B cell (primary cell): ENCODE data around the gene YOD1. TPM values are rescaled to one million over a fixed set of nuclear protein-coding genes. Genes with fewer than 3 reads are reported as not detected.

Experiments used
- ATAC-seq: fragments of 200-7000 bp; cut with Tn5 transposase; one replicate; pipeline ENCODE4 v1.10.0; 2021; ENCODE audit warnings: low read depth, mild to moderate bottlenecking, moderate number of reproducible peaks, moderate library complexity
- CTCF ChIA-PET: fragments of 350-600 bp; sonication (Branson Sonifier 250); formaldehyde crosslinking; loops from one replicate; lab custom pipeline; 2021; ENCODE audit warnings: antibody characterized with exemption, inconsistent platforms; lab: Charles Lee
- POLR2A ChIA-PET: fragments of 350-600 bp; sonication (Branson Sonifier 250); formaldehyde crosslinking; loops from one replicate; lab custom pipeline; 2021; ENCODE audit warnings: antibody characterized with exemption; lab: Charles Lee
- DNase-seq: peaks from one replicate; pipeline ENCODE4 v3.0.0; 2013
- H2AFZ ChIP-seq: 2 replicates; pipeline ENCODE4 v1.6.1; 2012; ENCODE audit warnings: mild to moderate bottlenecking, low read depth, low read length; ENCODE audit not compliant: insufficient read depth, poor library complexity, severe bottlenecking
- H3K27ac ChIP-seq, 2 donors: 1 replicate in 1 of 2; 2 replicates in 1 of 2; pipeline ENCODE4 v1.5.1; 2012 to 2013; ENCODE audit warnings: low read length in 2 of 2, mild to moderate bottlenecking in 2 of 2, moderate library complexity in 1 of 2
- H3K27me3 ChIP-seq, 4 experiments: fragments of 200-600 bp in 1 of 4; sonication (generic) in 1 of 4; replicated peaks in 1 of 4; 1 replicate in 2 of 4; 2 replicates in 2 of 4; pipeline versions ENCODE4 v1.6.1 to v1.7.0; 2013 to 2016; ENCODE audit warnings: low read length in 3 of 4, mild to moderate bottlenecking in 2 of 4, mixed read lengths in 1 of 4, moderate library complexity in 1 of 4; ENCODE audit not compliant: insufficient read depth in 4 of 4, control insufficient read depth in 3 of 4; ENCODE audit errors: control extremely low read depth in 1 of 4
- H3K36me3 ChIP-seq, 2 experiments: replicated peaks in 1 of 2; 1 replicate in 1 of 2; 2 replicates in 1 of 2; pipeline versions ENCODE4 v1.6.1 to v1.7.1; 2013; ENCODE audit warnings: low read length in 1 of 2; ENCODE audit not compliant: insufficient read depth in 2 of 2, control insufficient read depth in 1 of 2; ENCODE audit errors: control extremely low read depth in 1 of 2, extremely low read depth in 1 of 2
- H3K4me1 ChIP-seq, 2 donors: fragments of 200-600 bp in 1 of 2; sonication (generic) in 1 of 2; 1 replicate in 1 of 2; 2 replicates in 1 of 2; pipeline versions ENCODE4 v1.5.1 to v1.6.1; 2013 to 2017; ENCODE audit warnings: low read length in 2 of 2; ENCODE audit not compliant: control insufficient read depth in 2 of 2, insufficient read depth in 2 of 2
- H3K4me2 ChIP-seq: replicated peaks from 2 replicates; pipeline ENCODE3; 2012; ENCODE audit warnings: mild to moderate bottlenecking, low read depth, low read length; ENCODE audit not compliant: poor library complexity, severe bottlenecking
- H3K4me3 ChIP-seq, 5 experiments: fragments of 200-600 bp in 1 of 5; sonication (generic) in 1 of 5; 1 replicate in 3 of 5; 2 replicates in 2 of 5; pipeline versions ENCODE4 v1.5.1 to v1.7.0; 2011 to 2016; ENCODE audit warnings: low read length in 4 of 5, mild to moderate bottlenecking in 4 of 5, low read depth in 2 of 5, control low read depth in 1 of 5, moderate library complexity in 1 of 5; ENCODE audit not compliant: insufficient read depth in 1 of 5; ENCODE audit errors: control extremely low read depth in 1 of 5, extremely low read depth in 1 of 5
- H3K79me2 ChIP-seq: fragments of 200-600 bp; sonication (generic); one replicate; pipeline ENCODE4 v1.6.0; 2016; ENCODE audit warnings: low read length; ENCODE audit not compliant: control insufficient read depth, insufficient read depth
- H3K9ac ChIP-seq: fragments of 200-600 bp; sonication (generic); 2 replicates; pipeline ENCODE4 v1.6.1; 2017; ENCODE audit warnings: mild to moderate bottlenecking, low read length, moderate library complexity
- H3K9me3 ChIP-seq, 3 donors: one replicate each; pipeline versions ENCODE4 v1.6.1 to v1.7.1; 2013; ENCODE audit warnings: low read length in 2 of 3; ENCODE audit not compliant: control insufficient read depth in 2 of 3, insufficient read depth in 1 of 3; ENCODE audit errors: control extremely low read depth in 1 of 3
- H4K20me1 ChIP-seq: 2 replicates; pipeline ENCODE4 v1.6.0; 2012; ENCODE audit warnings: mild to moderate bottlenecking, low read length; ENCODE audit not compliant: insufficient read depth, control insufficient read depth, poor library complexity, severe bottlenecking
- H3K27ac Mint-ChIP-seq: one replicate; pipeline ENCODE4 v1.8.0; 2021; ENCODE audit warnings: mixed read lengths
- H3K27me3 Mint-ChIP-seq: one replicate; pipeline ENCODE4 v1.8.0; 2021; ENCODE audit warnings: mixed read lengths
- H3K4me1 Mint-ChIP-seq: one replicate; pipeline ENCODE4 v1.8.0; 2021; ENCODE audit warnings: mixed read lengths
- H3K4me3 Mint-ChIP-seq: one replicate; pipeline ENCODE4 v1.8.0; 2021; ENCODE audit warnings: mixed read lengths
- H3K9me3 Mint-ChIP-seq: one replicate; pipeline ENCODE4 v1.8.0; 2022; ENCODE audit warnings: mixed read lengths; ENCODE audit not compliant: insufficient read depth
- CTCF ChIP-seq: fragments of 200-600 bp; IDR thresholded peaks from one replicate; pipeline ENCODE4 v1.8.0; 2022; ENCODE audit warnings: antibody characterized with exemption, mild to moderate bottlenecking
- EZH2 ChIP-seq: IDR thresholded peaks from 2 replicates; pipeline ENCODE4 v1.6.1; 2012; ENCODE audit warnings: borderline replicate concordance, low read depth, mild to moderate bottlenecking, moderate library complexity, low read length; ENCODE audit not compliant: insufficient read depth, poor library complexity, severe bottlenecking
- WGBS: methylation state at CpG from one replicate; pipeline ENCODE4 v1.1.5; 2013; ENCODE audit warnings: missing lambda C conversion rate; ENCODE audit not compliant: insufficient coverage; 5-methylcytosine and 5-hydroxymethylcytosine counted together
- intact Hi-C: fragments of 100-400 bp; cut with micrococcal nuclease; formaldehyde crosslinking; loops from one replicate; pipeline ENCODE4 v1.10.0; 2022
- polyA plus RNA-seq: library from polyadenylated mRNA; depleted of rRNA; stranded (reverse); fragments of >200 nt; gene quantifications from 2 replicates; pipeline ENCODE4 v1.2.3, GENCODE V29; 2012
- total RNA-seq, 2 donors: library from RNA; stranded (reverse); fragments of 120-200 nt in 1 of 2; gene quantifications; 1 replicate in 1 of 2; 2 replicates in 1 of 2; pipeline versions ENCODE4 v1.2.3 to v1.2.4, GENCODE V29; 2013 to 2022

Gene YOD1
- total and polyA plus RNA-seq, 2 donors (not counting 1 experiment from before 2014, with no cell fraction given) = 2.3 to 9.4 TPM

DNA sequence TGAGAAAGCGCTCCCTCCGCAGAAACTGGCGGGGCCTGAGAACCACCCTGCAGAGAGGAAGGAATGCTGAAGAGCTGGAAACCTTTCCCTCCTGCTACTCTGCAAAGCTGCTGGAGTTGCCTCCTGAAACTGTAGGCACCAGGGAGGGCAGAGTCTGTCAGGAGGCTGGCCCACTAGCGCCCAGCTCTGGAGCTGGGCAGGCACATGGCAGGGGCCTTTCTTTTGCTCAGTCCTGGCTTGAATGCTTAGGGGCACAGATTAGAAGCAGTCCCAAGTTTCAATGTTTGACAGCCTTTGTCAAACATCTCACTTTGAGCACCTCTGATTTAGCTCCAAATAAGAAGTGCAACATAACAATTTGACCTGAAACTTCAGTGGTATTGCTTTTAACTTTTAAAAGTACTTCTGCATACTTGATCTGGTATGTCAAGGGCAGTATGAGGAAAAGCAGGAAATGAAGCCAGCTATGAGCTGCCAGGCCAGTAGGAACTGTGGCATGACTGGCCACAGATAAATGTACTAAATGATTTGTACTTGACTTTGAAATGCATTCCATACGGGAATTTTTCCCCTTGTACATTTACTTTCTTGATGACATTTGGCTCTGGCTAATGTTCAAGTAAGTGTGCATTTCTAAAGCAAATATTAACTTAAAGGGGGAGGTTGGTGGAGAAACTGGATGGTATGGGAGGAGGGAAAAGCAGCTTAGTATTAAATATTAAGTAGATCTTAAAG lies 25.7 kb downstream of the YOD1 start:
- Histone ChIP-seq H3K79me2 (no peaks in the 10 kb centered on the region), H3K4me3 (no peak overlapping the region), H3K9me3 (no peaks in the 10 kb centered on the region), H3K4me1 (no peaks in the 10 kb centered on the region), H2AFZ (no peak overlapping the region), H3K36me3 (no peaks in the 10 kb centered on the region), H3K27me3 (peaks cover 0 to 20% (median 14%) of the 10 kb centered on the region in 4 experiments), H3K9ac (no peak overlapping the region), H3K4me2 (no peak overlapping the region), H4K20me1 (no peaks in the 10 kb centered on the region), H3K27ac (no peak overlapping the region)
- Mint-ChIP-seq H3K9me3 (no peaks in the 10 kb centered on the region), H3K27ac (no peak overlapping the region), H3K4me3 (no peak overlapping the region), H3K4me1 (no peaks in the 10 kb centered on the region), H3K27me3 (peaks cover 36% of the 10 kb centered on the region)
- 92% methylated on average over 4 of the region's 5 CpGs for WGBS
- ATAC-seq (no peak), DNase-seq (no peak)
- intact Hi-C loops = no loop called here
- ChIA-PET POLR2A (no interaction called here), CTCF (interaction anchor here (0.7 kb wide), 1 partner anchor 29 kb away, joined by 3 read pairs; no protein-coding TSS in a partner anchor)
- TF ChIP-seq EZH2 (no peak), CTCF (no peak)
